ENCODE results near the gene SCD5. TPM values are rescaled to one million over a fixed set of nuclear protein-coding genes. Genes with fewer than 3 reads are reported as not detected.
A peak's percentile ranks its signal among the peaks of the same experiment; 100 is the strongest.

Gene SCD5
- total RNA-seq, 1 donor from 2014 or later: 5.1 TPM

DNA sequence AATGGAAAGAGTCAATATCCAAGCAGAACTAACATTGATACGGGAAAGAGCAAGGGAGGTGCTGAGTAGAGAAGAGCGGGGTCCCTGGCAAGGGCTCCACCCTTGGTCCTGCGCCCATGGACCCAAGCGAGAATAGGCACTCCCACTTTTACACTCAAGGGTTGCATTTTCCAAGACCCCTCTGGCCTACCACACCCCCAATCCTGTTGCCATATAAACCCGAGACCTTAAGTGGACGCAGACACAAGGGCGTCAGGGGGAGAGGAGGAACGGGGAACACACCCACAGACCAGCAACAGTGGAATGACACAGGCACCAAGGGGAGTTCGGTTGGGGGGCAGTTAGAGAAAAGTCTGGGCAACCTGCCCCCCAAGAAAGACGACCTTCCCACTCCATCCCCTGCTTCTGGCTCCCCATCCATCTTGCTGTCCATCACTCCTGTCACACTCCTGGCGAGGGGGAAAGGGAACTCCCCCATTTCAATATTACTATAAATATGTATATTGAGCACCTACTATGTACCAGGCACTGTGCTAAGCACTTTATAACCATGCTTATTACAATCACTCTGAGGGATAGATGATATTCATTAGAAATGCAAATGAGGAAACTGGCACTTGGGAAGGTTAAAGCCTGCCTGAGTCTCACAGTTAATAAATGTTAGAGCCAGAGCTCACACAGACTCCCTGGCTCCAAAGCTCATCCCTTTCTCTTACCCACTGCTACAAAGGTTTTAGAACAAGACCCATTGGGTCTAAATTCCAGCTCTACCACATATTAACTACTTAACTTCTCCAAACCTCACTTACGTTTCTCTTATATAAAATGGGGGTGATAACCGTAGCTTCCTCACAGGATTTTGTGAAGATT is 51.7 kb downstream of the SCD5 start:
- intact Hi-C loops (cut with DNase I): no loop called here
- DNase-seq (ENCODE audit: missing footprints) (no peak), ATAC-seq (no peak)

DNA sequence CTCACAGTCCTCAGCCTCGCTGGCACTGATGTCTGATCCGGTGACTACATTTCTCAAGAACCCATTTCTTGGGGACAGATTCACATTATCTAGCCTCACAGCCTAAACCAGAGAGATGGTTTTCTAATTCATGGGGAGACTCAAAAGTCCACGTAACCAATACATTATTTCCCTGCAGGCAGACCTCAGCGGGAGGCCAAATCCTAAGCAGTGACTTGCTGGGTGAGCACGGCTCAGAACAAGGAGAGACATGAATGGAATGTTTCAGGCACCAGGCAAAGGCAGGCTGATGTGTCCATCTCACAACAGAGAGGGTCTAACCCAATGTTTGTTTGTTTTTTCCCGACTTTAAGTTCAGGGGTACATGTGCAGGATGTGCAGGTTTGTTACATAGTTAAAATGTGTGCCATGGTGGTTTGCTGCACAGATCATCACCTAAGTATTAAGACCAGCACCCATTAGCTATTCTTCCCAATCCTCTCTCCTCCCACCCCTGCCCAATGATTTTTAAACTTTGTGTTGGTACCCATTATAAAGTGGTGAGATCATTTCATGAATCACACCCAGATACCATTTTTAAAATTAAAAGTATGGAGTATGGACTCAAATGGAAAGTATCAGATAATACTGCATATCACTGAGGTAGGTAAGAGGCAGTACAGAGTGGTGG is 53.3 kb downstream of the SCD5 start:
- intact Hi-C loops (cut with DNase I): no loop called here
- DNase-seq (ENCODE audit: missing footprints) (no peak), ATAC-seq (no peak)

DNA sequence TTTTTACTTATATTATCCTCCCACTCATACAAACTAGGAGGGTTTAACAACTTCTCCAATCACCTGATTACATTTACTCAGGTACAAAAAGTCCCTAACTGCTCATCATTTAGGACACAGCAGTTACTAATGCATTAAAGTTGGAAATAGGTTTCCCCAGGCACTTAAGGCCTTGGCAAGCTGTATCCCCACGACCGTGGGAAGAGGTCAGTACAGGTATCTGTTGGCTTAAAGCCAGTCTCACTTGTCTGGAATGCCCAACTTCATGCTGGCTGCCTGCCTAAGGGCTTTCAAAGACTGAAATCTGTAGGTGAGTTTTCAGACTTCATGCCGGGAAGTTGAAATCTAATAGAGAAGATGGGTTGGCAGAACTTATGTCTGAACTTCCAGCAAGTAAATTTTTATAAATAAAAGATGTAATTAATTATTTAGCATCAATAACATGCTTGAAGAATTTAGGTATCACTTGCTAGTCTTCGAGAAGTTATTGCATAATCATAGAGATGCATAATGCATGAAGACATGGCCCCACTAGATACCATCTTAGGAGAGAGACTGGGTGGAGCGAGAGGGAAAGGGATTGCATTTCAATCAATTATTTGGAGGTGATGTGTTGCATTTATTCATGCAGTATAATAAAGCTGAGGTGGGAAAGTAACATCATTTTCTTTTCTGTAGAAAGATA is 54.2 kb downstream of the SCD5 start:
- no peak for DNase-seq (ENCODE audit: missing footprints)
- intact Hi-C loops (cut with DNase I): no loop called here
- no peak for ATAC-seq

DNA sequence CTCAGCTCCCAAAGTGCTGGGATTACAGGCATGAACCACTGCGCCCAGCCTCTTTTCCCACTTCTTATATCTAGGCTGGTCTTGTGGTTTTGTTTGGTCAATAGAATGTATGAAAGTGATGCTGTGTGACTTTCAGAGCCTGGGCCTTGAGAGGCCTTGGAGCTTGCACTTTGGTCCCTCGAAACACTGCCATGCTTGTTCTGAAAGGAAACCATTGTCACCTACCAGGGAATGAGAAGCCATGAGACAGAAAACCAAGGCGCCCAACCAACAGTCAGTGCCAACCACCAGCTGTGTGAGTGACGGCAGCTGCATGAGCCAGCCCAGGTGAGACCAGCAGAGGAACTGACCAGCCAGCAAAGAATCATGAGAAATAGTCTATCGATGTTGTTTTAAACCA is 57.4 kb downstream of the SCD5 start:
- intact Hi-C loops (cut with DNase I): no loop called here
- DNase-seq (ENCODE audit: missing footprints) (no peak), ATAC-seq (no peak)

DNA sequence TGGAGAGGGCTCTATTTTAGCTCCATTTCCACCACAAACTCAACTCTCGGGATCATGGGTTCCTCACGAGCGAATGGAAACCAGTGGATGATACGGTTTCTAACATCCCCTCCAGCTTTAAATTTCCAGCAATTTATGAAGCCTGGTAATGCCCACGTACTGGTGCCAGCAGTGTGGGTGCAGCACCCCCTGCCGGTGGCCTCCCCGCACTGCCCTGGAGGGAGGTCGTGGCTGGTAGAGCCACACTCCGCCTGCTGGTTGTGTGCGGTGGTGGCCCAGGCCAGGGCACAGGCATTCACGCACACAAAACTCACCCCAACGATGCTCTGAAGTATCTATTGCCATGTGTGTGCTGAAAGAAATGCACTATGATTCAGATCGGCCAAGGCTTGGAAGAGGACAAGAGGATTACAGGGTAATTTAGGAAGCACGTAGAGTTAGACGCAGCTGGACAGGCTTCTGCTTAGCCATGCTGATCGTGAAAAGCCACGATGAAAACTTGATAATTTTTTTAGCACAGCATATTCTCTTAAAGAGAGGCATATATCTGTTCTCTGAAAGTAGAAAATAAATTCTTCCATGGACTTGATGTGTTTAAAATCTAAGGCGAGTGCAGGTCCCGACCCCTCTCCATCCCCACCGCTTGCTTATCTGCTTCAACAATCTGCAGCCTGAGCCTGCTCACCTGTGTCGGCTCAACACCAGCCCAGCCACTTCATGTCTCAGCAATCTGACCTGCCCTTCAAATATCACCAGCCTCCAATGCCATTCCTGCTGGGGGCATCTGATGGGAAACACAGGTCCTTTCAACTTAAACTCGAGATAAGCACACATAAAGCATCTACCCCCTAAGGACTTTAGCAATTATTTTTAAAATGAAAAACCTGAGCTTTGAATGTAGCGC is 59.1 kb downstream of the SCD5 start:
- ATAC-seq (peak; percentile 88), DNase-seq (ENCODE audit: missing footprints) (no peak)
- intact Hi-C loops (cut with DNase I): loop anchor here (1.0 kb wide), 1 partner anchor 277 kb away; no protein-coding TSS in a partner anchor

DNA sequence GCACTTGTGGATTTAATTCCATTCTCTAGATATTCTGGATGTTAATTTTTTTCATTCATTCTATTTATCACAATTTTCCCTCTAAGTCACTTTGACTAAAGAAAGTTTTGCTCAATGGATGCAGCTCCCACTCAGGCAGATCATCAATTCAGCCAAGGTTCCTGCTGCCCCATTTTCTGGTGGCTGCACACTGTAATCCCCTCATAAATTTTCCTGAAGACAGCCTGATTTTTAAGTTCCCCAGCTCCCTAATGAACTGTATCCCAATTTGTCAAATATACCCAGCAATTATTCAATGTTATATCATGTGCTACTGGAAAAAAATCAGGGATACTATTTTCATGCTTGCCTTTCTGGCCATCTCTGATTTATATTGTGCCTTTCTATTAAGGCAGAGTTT is 61.2 kb downstream of the SCD5 start:
- ATAC-seq (no peak), DNase-seq (ENCODE audit: missing footprints) (no peak)
- intact Hi-C loops (cut with DNase I): no loop called here

DNA sequence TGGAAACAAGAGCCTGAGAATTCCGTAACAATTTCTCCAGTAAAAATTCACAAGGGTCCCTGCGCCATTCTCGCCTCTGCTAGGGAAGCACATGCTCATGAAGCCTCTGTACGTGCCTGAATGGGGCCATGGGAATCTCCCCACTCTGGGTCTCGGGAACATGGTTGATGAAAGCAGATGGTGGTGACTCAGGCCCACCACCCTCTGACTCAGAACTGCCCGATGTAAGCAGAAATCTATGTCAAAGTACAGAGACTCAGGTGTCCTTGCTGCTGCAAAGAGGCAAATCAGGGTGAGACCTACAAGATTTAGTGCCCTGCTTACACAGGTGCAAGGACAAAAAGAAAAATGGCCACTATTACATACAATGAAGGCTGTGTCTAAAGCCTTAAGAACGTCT is 65.0 kb downstream of the SCD5 start:
- no peak for DNase-seq (ENCODE audit: missing footprints)
- intact Hi-C loops (cut with DNase I): no loop called here
- no peak for ATAC-seq

DNA sequence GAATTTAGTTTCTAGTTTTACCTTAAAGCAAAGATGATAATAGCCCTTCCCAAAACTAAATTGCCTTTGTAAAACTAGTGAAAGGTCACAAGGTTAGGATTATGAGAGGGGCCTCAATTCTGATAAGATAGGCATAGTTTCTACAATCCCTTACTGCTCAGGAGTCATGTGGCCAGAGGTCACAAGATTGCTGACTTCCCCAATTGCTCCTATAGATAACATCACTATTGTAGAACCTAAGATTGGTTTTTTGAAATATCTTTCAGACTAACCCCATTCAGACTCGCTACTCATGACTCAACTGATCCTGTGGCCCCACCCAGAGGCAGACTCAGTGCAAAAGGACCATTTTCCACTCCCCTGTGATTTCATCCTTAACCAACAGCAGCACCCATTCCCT is 70.3 kb downstream of the SCD5 start:
- no peak for ATAC-seq
- DNase-seq (ENCODE audit: missing footprints): no peak
- intact Hi-C loops (cut with DNase I): no loop called here

DNA sequence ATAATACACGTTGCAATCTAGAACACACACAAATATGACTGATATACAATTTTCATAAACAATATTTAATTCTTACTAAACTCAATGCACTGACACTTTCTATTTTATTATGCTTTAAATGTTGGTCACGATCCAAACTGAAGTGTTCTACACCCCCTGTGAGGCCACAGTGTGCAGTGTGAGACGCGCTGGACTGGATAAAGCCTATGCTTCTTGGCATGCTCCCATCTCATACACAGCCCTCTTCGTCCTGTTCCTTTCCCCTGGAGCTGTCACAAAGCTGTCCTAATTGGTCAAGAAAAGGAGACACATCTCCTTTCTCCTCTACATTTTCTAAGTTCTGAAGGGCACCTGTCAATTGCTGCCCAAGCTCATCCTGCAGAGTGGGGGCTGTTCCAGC is 72.0 kb downstream of the SCD5 start:
- no peak for ATAC-seq
- intact Hi-C loops (cut with DNase I): no loop called here

DNA sequence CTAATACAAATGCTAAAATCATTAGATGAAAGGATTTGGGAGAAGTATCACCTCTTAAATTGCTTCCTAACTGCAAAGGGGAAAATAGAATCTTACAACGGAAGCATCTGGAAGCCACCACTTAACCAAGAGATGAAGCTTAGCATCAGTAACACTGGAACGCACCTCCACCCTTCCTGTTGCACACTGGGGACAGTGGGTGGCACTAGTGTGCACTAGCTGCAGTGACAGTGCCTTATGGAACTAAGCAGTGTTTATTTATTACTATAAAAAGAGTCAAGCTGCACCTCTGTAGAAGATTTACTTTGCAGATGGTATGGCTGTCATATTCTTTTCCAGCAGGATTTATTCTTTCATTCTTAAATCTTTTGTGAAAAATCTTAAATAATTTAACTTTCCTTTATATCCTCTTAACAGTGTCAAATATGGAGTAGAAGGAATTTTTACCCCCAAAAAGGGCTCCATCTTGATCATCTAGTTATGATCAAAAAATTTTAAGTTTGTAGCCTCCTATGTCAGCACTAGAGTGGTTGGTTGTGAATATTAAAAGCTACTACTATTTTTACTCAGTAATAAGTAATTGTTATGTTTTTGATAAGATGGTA is 76.7 kb downstream of the SCD5 start:
- DNase-seq (ENCODE audit: missing footprints) (no peak), ATAC-seq (peak; percentile 54)
- intact Hi-C loops (cut with DNase I): no loop called here

More for the DNA sequence above, 72.0 kb downstream of the SCD5 start:
- DNase-seq (ENCODE audit: missing footprints): no peak

DNA sequence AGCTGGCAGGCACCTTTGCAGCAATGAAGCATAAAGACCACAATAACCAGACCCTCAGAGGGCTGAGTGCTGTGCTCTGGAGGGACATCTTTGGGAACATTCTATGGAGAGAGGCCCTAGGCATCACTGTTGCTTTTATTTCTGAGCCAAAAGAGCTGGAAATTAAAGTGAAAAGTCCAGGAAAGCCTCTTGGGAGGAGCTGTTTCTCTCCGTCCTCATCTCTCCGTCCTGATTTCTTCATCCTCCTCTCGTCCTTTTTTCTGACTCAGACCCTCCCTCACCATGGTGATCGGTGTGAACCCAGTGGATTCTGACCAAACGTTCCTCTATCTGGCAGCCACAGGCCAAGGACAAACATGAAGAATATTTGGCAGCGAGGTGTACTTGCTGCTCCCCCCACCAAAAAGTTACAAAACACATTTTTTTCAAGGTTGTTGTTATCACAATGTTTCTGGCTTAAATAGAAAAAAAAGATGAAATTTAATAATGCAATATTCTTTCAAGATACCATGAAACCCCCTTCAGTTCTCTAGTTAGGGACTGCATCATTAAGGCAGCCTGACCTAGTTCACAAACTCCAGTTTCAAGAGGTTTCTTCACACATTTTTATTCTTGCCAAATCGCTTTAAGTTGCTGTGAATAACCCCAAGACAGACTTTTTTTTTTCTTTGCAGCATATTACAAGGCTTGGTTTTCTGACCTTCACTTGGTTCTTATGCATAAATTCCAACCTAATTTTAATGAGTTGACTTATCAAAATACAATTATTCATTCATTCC is 80.2 kb downstream of the SCD5 start:
- DNase-seq (ENCODE audit: missing footprints) (no peak), ATAC-seq (peak; percentile 91)
- intact Hi-C loops (cut with DNase I): no loop called here

DNA sequence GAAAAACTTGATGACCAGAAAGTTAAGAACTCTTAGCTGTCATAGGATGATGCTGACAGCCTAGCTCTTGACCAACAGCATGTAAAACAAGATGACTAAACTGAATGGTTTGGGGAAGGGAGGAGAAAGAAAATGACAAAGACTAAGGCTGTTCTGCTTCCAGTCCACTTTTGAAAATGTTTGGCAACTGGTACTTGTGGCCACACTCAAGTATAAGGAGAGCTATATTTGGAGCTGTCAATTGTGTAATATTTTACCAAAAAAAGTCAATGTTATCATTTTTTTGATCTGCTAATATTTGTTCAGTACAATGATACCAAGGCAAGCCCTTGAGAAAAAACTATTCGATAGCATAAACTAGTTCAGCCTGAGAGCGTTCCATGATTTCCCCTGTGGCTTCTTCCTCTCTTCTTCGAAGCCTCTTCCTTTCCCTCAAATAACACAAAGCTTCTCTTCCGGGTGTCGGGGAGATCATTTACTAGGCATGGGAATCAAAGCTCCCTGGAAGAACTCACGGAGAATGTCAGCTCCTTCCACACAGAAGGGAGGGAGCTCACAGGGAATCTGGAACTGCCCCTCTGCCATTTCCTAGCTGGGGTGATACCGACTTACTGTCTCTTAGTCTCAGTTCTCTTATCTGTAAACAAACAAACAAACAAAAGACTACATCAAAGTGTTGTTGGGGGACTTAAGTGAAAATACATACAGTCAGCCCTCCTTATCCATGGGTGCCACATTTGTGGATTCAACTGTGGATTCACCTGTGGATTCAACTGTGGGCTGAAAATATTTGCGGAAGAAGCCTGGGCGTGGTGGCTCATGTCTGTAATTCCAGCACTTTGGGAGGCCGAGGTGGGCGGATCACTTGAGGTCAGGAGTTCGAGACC is 82.6 kb downstream of the SCD5 start:
- ATAC-seq (peak; percentile 23), DNase-seq (ENCODE audit: missing footprints) (no peak)
- intact Hi-C loops (cut with DNase I): no loop called here

DNA sequence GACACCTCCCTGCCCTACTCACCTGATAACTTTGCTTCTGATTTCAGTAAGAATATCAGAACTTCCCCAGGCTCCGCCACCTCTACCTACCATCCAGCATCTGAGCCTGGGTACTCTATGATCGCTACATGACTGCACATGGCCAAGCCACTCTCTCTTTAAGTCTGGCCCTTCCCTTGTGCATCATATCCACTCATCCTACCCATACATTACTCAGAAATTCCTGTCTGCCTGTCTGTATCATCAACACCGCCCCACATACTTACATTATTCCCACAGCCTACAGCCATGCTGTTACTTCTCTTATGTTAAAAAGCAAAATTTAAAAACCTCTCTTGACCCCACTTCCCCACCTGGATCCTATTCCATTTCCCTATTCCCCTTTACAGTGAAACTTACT is 84.7 kb downstream of the SCD5 start:
- no peak for DNase-seq (ENCODE audit: missing footprints)
- intact Hi-C loops (cut with DNase I): no loop called here
- ATAC-seq: no peak

DNA sequence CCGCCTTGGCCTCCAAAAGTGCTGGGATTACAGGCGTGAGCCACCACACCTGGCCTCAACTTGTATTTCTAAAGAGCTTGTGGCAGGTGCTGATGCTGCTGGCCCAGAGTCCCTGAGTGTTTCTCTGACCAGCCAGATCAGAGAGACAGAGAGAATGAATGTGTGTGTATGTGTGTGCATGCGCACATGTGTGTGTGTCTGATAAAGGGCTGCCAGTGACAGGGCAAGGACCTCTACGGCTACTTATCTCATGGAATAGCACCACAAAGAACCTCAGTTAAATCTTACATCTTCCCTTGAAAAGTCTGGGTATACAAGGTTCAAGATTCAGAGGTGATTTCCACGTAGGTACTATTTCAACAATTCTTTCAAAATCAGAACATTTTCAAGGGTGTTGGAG is 86.0 kb downstream of the SCD5 start:
- DNase-seq (ENCODE audit: missing footprints) (no peak), ATAC-seq (no peak)
- intact Hi-C loops (cut with DNase I): no loop called here

DNA sequence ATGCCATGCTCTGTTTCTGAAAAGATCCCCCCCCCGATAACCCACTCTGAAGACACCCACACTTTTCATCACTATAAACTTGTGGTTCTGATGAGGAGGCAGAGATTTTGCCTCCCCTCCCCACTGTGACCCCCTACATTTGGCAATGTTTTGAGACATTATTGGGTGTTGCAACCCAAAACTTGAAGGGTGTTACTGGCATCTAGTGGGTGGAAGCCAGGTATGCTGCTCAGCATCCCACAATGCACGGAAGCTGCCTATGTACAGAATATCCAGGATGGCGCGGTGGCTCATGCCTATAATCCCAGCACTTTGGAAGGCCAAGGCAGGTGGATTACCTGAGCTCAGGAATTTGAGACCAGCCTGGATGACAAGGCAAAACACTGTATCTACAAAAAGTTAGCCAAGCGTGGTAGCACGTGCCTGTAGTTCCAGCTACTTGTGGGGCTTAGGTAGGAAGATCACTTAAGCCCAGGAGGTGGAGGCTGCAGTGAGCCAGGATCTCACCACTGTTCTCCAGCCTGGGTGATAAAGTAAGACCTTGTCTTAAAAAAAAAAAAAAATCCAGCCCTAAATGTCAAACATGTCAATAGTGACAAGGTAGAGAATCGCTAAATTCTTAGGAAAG is 87.3 kb downstream of the SCD5 start:
- intact Hi-C loops (cut with DNase I): no loop called here
- no peak for DNase-seq (ENCODE audit: missing footprints)
- ATAC-seq: no peak

DNA sequence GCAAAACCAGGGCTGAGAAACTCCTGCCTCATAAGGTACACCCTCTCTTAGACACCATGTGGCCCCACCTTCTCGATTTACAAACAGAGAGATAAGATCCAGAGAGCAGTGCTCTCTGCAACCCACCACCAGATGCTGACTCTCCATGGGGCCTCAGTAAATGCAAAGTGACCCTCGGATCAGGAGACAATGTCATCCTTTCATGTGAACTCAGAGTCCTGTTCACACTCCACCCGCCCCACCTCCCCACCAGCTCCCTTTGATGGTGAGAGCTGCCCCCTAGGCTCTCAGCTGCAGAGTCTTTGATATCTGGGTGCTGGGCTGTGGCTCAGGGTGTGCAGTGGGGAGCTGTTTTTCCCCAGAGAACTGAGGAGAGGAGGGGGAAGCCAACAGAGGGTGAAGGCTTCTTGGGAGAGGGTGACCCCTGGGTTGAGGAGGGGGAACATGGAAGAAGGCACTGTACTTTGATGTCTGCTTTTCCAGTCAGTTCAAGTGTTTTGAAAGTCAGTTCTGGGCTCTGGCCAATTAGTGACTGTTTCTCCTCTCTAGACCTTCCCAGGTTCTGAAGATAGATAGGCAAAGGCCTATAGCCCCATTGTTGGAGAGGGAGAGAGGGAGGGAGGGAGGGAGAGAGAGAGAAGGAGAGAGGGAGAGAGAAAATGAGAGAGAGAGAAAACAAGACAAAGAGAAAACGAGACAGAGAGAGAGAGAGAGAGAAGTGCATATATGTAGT is 88.2 kb downstream of the SCD5 start:
- DNase-seq (ENCODE audit: missing footprints) (no peak), ATAC-seq (no peak)
- intact Hi-C loops (cut with DNase I): no loop called here
